GM13976 (cell line): ENCODE results near the gene TLR8.

Source experiments
- DNase-seq: peaks from one replicate; pipeline ENCODE4 v3.0.0; 2012; ENCODE audit warnings: low spot score
- CTCF ChIP-seq: IDR thresholded peaks from 2 replicates; pipeline ENCODE4 v1.5.1; 2012; ENCODE audit warnings: borderline replicate concordance, mild to moderate bottlenecking; ENCODE audit not compliant: insufficient read depth; ENCODE audit errors: extremely low read depth, missing control alignments, control extremely low read depth
- in situ Hi-C: fragments of 300-500 bp; cut with MboI; formaldehyde crosslinking; loops from one replicate; pipeline ENCODE4 v1.12.0; 2022; ENCODE audit warnings: low sequenced_read_pairs, mixed read lengths, inconsistent platforms; ENCODE audit not compliant: unreplicated experiment

The TLR8 gene

GRCh38 chrX:12920990-12921389, 14.6 kb downstream of the TLR8 start:
- no peak for TF ChIP-seq CTCF
- in situ Hi-C loops, result no loop called here
- no peak for DNase-seq

GRCh38 chrX:12921886-12922598, 15.6 kb downstream of the TLR8 start:
- no peak for TF ChIP-seq CTCF
- in situ Hi-C loops, result no loop called here
- DNase-seq, result no peak

GRCh38 chrX:12922599-12922919, 16.1 kb downstream of the TLR8 start:
- TF ChIP-seq CTCF, result no peak
- no peak for DNase-seq
- in situ Hi-C loops, result no loop called here

- in situ Hi-C loops, result no loop called here
- no peak for DNase-seq
- TF ChIP-seq CTCF, result no peak
Measured at GRCh38 chrX:12929701-12930100, 23.3 kb downstream of the TLR8 start.

- DNase-seq, result no peak
- no peak for TF ChIP-seq CTCF
- in situ Hi-C loops, result no loop called here
Measured at GRCh38 chrX:12930150-12930549, 23.7 kb downstream of the TLR8 start.

- no peak for TF ChIP-seq CTCF
Measured at GRCh38 chrX:12932244-12932643, 25.8 kb downstream of the TLR8 start.

GRCh38 chrX:12934850-12935249, 28.4 kb downstream of the TLR8 start:
- no peak for DNase-seq
- in situ Hi-C loops, result no loop called here
- no peak for TF ChIP-seq CTCF

More at GRCh38 chrX:12932244-12932643, 25.8 kb downstream of the TLR8 start:
- DNase-seq, result no peak
- in situ Hi-C loops, result no loop called here
